DOHH2 (cell line): ENCODE data around the gene SLC25A13.

Experiments used
- EZH2phosphoT487 ChIP-seq: fragments of 200-600 bp; sonication (generic); IDR thresholded peaks from 2 replicates; pipeline ENCODE4 v1.6.1; 2017; ENCODE audit warnings: borderline replicate concordance, mild to moderate bottlenecking, antibody characterized with exemption, low read length, moderate library complexity, mixed read lengths
- TF ChIP-seq, protein P1 (sequence below): fragments of 200-600 bp; sonication (generic); IDR thresholded peaks from one replicate; pipeline ENCODE4 v1.5.1; 2014; ENCODE audit warnings: antibody characterized with exemption, mild to moderate bottlenecking, low read depth, low read length; ENCODE audit not compliant: poor library complexity, severe bottlenecking

DNA sequence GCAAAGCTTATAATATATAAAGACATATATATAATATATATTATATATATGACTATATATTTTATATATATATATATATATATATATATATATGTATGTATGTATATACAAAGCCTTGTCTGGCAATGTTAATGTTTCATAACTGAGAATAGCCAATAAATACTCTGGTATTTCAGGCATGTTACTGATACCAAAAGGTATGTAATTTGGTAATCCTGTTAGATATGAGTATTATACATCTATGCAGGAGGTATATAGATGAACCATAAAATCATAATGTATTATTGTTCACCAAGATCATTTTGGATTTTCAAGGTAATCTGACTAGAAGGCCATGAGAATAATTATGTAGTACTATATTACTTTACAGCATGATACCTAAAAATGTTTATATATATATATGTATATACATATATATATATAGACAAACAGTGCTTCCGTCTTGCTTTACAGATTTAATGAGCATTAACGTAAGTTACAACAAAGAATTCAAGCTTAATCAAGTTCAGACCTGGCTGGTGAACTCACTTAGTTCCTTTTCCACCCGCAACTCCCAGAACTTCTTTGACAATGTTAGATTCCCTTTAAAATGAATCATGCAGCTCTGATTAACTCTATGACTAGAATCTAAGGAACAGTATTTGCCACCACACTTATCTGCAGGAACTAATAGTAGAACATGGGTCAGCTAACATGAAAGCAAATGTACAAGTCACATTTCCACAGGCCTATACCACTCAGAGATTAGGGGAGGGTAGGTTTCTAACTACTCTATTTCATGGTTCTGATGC lies 82.7 kb downstream of the SLC25A13 start:
- TF ChIP-seq, protein P1, sequence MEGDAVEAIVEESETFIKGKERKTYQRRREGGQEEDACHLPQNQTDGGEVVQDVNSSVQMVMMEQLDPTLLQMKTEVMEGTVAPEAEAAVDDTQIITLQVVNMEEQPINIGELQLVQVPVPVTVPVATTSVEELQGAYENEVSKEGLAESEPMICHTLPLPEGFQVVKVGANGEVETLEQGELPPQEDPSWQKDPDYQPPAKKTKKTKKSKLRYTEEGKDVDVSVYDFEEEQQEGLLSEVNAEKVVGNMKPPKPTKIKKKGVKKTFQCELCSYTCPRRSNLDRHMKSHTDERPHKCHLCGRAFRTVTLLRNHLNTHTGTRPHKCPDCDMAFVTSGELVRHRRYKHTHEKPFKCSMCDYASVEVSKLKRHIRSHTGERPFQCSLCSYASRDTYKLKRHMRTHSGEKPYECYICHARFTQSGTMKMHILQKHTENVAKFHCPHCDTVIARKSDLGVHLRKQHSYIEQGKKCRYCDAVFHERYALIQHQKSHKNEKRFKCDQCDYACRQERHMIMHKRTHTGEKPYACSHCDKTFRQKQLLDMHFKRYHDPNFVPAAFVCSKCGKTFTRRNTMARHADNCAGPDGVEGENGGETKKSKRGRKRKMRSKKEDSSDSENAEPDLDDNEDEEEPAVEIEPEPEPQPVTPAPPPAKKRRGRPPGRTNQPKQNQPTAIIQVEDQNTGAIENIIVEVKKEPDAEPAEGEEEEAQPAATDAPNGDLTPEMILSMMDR, result no peak
- TF ChIP-seq EZH2phosphoT487, result no peak
